Epithelial cell of proximal tubule (primary cell): Measurements from ENCODE around the gene TBPL1. TPM values are rescaled to one million over a fixed set of nuclear protein-coding genes. Genes with fewer than 3 reads are reported as not detected.

Source experiments
- DNase-seq: peaks from one replicate; pipeline ENCODE4 v3.0.0-alpha.2; 2011; ENCODE audit warnings: low read depth
- H3K4me3 ChIP-seq: 2 replicates; pipeline ENCODE4 v1.5.1; 2011; ENCODE audit warnings: low read depth, mild to moderate bottlenecking, low read length
- total RNA-seq: library from RNA; depleted of rRNA; stranded (reverse); fragments of >200 nt; gene quantifications from 2 replicates; pipeline ENCODE4 v1.2.3, GENCODE V29; 2015
- TF ChIP-seq, protein P1 (sequence below): conservative IDR thresholded peaks from 2 replicates; pipeline ENCODE4 v1.5.1; 2012; ENCODE audit warnings: low read depth, mild to moderate bottlenecking, low read length

Gene TBPL1
- total RNA-seq, 1 donor from 2014 or later, result 24.7 TPM

DNA sequence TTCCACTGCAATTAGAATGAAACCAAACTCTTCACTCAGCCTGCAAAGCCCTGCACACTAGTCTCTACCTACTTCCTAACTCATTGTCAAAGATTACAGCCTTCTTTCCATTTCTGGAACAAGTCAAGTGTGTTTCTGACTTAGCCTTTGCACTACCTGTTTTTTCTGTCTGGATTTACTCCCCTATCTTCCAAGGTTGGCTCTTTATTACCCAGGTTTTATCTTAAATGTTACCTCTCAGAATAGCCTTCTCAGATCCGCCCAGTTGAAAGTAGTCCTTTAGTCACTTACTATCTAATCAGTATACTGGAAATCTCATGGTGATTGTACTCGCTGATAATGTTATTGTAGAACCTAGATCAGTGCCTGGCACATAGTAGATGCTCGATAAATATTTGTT, 42.7 kb downstream of the TBPL1 start:
- no peak overlapping the region for H3K4me3 ChIP-seq
- TF ChIP-seq, protein P1, sequence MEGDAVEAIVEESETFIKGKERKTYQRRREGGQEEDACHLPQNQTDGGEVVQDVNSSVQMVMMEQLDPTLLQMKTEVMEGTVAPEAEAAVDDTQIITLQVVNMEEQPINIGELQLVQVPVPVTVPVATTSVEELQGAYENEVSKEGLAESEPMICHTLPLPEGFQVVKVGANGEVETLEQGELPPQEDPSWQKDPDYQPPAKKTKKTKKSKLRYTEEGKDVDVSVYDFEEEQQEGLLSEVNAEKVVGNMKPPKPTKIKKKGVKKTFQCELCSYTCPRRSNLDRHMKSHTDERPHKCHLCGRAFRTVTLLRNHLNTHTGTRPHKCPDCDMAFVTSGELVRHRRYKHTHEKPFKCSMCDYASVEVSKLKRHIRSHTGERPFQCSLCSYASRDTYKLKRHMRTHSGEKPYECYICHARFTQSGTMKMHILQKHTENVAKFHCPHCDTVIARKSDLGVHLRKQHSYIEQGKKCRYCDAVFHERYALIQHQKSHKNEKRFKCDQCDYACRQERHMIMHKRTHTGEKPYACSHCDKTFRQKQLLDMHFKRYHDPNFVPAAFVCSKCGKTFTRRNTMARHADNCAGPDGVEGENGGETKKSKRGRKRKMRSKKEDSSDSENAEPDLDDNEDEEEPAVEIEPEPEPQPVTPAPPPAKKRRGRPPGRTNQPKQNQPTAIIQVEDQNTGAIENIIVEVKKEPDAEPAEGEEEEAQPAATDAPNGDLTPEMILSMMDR, result no peak
- DNase-seq, result no peak

DNA sequence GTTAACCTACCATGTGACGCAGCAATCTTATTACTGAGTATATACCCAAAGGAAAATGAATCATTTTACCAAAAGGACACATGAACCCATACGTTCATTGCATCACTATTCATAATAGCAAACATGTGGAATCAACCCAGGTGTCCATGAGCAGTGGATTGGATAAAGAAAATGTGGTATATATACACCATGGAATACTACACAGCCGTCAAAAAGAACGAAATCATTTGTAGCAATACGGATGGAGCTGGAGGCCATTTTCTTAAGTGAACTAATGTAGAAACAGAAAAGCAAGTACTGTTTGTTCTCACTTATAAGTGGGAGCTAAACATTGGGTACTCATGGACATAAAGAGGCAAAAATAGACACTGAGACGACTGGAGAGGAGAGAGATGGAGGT, 44.2 kb downstream of the TBPL1 start:
- H3K4me3 ChIP-seq, result no peak overlapping the region
- TF ChIP-seq, protein P1, result no peak
- DNase-seq, result no peak

DNA sequence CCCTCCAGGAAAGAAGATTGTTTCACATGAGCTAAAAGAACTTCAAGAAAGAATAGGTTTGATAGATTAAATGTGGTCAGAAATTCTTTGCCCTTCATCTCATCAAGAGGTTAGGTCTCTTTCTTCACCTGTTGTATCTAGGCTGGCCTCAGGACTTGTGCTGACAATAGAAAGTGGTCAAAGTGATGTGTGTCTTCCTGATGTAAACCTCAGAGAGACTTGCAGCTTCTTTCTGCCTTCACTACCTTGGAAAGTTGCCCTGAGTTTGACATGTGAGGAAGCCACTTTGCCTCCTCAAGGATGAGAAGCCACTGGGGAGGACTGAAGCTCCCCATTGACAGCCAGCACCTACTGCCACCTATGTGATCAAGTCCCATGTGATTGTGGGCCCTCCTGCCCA, 46.3 kb downstream of the TBPL1 start:
- TF ChIP-seq, protein P1, result no peak

DNA sequence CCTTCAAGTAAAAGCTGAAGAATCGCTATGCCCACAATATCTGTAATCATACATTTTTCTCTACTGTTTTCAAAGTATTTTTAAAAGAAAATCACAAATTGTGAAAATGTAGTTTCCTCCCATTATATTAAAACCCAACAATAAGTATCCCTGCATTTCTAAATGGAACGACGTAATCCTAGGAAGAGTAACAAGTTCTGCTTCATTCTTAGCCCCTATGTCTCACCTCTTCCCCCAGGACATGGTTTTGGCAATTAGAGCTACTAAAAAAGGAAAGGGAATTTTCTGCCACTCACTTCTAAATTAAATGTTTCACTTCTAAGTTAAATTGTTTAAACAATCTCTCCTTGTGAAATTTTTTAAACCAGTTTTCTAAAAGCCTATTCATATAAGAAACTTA, 47.4 kb downstream of the TBPL1 start:
- no peak for DNase-seq
- no peak overlapping the region for H3K4me3 ChIP-seq
- TF ChIP-seq, protein P1, result no peak

More for the DNA sequence above, 46.3 kb downstream of the TBPL1 start:
- DNase-seq, result no peak
- H3K4me3 ChIP-seq, result no peak overlapping the region

DNA sequence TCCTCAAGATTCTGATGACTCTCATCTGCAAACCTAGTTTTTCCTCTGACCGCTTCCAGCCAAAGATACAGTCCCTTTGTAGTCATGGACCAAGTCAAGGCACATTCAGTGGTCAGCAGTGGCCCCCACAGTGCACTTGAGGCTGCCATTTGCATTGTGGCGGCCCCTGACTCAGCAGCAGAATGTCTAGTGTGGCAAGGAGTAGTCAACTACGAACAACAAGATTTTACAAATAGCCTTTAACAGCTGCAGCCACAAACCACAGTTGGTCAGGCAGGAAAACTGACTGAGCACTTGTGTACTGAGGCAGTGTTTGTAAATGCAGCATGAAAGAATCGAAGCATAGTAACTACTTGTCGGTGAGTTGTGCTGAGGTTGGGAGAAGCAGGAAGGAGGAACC, 49.8 kb downstream of the TBPL1 start:
- TF ChIP-seq, protein P1, result no peak
- DNase-seq, result no peak
- no peak overlapping the region for H3K4me3 ChIP-seq

DNA sequence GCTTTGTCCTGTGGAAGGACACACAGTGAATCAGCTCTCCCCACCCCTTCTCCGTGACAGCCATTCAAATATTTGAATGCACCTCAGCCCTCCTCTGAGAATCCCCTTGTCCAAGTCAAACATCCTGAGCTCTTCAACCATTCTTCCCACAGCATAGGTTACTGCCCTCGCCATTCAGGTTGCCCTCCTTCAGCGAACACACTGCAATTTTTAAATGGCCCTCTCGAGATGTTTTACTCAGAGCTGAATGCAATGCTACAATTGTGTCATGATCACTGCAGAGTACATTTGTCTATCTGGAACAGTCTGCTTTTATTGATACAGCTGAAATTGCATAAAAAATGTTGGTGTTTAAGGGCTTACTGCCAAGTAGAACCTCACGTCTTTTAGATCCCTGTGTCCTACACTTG, 50.5 kb downstream of the TBPL1 start:
- TF ChIP-seq, protein P1, result no peak
- no peak overlapping the region for H3K4me3 ChIP-seq
- no peak for DNase-seq

DNA sequence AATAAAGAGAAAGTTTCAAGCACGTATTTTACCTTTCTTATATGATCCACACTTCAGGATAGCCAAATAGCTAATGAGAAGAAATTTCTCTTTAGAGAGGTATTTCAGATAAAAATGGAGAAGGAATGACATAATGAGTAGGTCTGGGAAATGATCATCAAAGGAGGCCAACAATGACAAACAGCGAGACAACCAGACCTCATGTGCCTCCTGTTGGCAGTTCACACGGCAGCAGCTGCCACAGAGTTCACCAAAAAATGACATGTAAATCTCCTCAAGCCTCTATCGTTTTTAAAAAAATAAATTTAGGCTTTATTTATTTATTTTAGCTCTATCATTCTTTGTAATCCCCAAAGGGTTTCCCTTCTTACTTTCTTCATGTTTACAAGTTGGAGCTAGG, 51.7 kb downstream of the TBPL1 start:
- TF ChIP-seq, protein P1, result no peak
- H3K4me3 ChIP-seq, result no peak overlapping the region
- no peak for DNase-seq
